Stimulated activated CD8-positive, alpha-beta memory T cell treated with anti-CD3 and anti-CD28 coated beads, Interleukin-4, amount 100 ng/mL, for 4 hours (primary cell): ENCODE results near the gene S100A6.
"Not testable (repeated sequence)": the region's sequence is repeated elsewhere in the genome, so short reads cannot be mapped to it uniquely, and the experiment has no call there.

Experiments used
- DNase-seq, 2 donors: peaks; one replicate each; pipeline ENCODE4 v3.0.0-alpha.2; 2020; ENCODE audit warnings: low read depth in 2 of 2, low spot score in 1 of 2

Gene S100A6

DNA sequence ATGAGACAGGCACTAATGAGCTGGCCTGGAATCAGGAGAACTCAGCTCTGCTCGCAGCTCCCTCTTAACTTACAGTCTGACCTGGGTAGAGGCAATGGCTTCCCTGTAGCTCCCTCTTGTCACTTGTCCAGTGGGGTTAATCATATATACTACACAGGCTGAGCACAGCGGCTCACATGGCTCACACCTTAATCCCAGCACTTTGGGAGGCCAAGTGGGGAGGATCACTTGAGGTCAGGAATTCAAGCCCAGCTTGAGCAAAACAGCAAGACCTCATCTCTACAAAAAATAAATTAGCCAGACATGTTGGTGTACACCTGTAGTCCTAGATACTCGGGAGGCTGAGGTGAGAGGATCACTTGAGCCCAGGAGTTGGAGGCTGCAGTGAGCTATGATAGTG, 4.2 kb downstream of the S100A6 start:
- DNase-seq: no peak

DNA sequence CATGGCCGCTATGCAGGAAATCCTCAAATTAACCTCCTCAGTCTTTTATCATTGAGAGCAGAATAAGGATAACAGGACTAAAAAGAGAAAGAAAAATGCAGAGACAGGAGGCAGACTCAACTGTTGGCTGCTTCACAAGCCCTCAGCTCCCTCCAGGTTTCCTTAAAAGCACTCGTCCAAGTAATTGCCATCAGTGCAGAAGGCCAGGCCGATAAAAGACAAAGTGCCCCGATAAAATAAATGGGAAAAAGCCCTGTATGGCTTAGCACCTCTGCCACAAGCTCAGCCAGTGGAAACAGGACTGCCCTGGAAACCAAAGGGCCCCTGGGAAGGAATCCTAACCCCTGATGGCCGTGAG, 8.1 kb downstream of the S100A6 start:
- no peak for DNase-seq

- DNase-seq: no peak
These were observed 8.6 kb downstream of the S100A6 start for GRCh38 chr1:153527023-153527682.

GRCh38 chr1:153526132-153526543, 9.7 kb downstream of the S100A6 start:
- no peak for DNase-seq

DNA sequence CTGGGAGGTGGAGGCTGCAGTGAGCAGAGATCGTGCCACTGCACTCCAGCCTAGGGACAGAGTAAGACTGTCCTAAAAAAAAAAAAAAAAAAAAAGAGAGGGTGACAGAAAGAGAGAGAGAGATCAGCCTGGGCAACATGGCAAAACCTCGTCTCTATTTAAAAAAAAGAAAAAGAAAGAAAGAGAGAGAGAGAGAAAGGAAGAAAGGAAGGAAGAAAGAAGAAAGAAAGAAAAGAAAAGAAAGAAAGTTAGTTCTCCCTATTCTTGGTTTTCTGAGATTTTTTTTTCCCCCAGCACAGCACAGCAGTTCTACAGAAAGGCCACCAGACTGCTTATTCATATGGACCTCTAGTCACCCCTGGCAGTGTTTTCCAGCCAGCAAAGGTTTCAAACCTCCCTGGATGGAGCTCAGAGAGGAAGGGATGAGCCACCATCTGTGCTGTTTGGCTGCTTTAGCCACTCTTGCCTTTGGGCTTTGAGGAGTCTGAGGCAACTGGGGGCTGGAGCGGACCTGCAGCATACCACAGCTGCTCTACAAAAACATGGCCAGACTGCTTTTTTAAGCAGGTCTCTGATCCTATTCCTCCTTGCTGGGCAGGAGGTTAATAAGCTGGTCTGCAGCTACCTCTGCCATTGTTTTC, 10.6 kb downstream of the S100A6 start:
- DNase-seq: no peak

DNA sequence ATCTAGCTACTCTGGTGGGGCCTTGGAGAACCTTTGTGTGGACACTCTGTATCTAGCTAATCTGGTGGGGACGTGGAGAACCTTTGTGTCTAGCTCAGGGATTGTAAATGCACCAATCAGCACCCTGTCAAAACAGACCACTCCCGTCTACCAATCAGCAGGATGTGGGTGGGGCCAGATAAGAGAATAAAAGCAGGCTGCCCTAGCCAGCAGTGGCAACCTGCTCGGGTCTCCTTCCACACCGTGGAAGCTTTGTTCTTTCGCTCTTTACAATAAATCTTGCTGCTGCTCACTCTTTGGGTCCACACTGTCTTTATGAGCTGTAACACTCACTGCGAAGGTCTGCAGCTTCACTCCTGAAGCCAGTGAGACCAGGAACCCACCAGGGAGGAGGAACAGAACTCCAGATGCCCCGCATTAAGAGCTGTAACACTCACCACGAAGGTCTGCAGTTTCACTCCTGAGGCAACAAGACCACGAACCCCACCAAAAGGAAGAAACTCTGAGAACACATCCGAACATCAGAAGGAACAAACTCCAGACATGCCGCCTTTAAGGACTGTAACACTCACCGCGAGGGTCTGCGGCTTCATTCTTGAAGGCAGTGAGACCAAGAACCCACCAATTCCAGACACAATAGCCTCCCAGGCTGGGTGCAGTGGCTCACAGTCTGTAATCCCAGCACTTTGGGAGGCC, 13.3 kb downstream of the S100A6 start:
- not testable (repeated sequence) for DNase-seq

- DNase-seq: not testable (repeated sequence)
These were observed 14.0 kb downstream of the S100A6 start for GRCh38 chr1:153521808-153522207.

- no peak for DNase-seq
These were observed 14.8 kb downstream of the S100A6 start for GRCh38 chr1:153520818-153521476.

DNA sequence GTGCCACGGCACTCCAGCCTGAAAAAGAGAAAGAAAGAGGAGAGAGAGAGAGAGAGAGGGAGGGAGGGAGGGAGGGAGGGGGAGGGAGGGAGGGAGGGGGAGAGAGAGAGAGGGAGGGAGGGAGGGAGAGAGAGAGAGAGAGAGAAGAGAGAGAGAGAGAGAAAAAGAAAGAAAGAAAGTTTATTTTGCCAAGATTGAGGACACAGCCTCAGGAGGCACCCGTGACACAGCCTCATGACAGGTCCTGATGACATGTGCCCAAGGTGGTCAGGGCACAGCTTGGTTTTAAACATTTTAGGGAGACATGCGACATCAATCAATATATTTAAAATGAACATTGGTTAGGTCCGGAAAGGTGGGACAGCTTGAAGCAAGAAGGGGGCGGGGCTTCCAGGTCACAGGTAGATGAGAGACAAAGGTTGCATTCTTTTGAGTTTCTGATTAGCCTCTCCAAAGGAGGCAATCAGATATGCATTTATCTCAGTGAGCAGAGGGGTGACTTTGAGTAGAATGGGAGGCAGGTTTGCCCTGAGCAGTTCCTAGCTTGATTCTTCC, 15.6 kb downstream of the S100A6 start:
- DNase-seq: not testable (repeated sequence)

DNA sequence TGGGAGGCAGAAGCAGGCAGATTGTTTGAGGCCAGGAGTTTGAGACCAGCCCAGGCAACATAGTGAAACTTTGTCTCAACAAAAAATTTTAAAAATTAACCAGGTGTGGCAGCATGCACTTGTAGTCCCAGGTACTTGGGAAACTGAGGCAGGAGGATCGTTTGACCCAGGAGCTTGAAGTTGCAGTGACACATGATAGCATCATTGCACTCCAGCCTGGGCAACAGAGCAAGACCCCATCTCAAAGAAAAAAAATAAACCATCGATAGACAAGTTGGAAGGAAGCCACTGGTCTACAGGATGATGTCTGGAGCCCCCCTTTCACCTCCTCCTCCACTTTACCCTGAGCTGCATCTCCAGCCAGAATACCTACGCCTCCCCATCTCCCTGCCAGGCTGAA, 16.5 kb downstream of the S100A6 start:
- no peak for DNase-seq

DNA sequence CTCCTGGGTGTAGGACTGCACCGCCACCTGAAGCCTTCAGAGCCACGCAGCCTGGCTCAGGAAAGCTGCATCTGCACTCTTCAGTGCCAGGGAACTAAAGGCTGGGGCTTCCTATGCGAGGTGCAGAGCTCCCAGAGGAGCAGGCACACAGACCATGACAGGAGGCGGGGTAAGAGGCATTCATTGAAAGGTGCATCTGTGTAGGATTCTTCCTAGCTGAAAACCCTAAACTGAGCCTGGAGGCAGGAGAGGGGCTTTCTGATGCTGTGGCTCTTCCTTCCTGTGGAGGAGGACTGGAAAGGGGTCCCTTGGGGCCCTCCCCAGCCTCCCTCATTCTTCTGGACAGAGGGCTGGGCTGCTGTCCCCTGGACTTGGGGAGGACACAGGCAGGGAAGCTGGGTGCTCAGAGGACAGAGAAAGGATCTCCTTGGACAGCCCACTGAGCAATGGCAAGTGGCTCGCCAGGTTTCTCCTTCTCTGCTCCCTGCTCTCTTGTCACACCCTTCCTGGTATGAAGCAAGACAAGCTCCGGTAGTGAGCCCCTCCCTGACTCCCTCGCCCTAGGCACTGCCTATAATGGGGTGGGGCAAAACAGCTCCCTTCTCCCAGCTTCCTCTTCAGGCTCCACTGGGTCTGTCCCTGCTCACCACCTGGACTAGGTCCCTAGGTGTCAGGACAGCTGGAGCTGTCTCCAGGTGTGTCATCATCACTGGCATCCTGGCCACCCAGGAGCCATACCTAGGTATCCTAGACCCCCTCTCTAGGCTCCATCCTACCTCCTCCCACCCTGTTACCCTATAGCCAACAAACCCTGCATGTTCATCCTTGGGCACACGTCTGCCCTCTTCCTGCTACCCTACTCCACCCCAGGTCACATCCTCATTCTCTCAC, 20.0 kb downstream of the S100A6 start:
- DNase-seq: no peak

GRCh38 chr1:153513666-153514065, 22.1 kb downstream of the S100A6 start:
- no peak for DNase-seq

DNA sequence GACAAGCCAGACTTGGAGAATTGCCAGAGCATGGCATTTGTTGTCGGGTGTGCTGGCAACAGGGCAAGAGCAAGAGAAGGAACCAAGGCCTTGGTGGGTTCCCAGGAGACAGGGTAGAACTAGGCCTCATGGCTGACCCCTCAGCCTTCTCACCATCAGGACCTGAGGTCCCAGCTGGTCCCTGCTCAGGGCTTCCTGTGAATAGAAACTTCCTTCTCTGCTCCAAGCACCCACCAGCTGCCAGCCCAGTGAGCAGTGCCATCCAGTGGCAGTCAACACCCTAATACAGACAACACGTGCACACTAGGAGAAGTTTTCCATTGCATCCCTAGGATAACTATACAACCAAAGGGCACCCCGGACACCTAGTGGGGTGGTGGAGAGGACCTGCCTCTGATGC, 22.8 kb downstream of the S100A6 start:
- no peak for DNase-seq

DNA sequence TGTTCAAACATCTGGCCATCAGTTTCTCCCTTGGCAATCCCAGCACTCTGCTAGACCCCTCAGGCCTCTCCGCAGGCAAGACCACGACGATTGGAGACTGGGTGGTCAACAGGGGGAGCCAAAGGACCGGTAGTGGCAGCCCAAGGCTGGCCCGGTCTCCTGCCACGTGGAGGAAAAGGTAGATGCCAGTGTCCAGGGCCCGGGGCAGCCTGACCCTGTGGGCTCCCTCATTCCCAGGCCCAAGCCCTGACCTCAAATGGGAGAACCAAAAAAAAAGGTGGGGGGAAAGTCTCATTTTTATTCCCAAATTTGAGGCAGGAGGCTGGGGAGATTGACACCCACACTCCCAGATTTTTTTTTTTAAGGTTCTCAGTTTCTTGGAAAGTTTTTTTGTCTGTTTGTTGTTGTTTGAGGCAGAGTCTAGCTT, 24.8 kb downstream of the S100A6 start:
- peak; percentile 46 to 59 for DNase-seq

- DNase-seq: peak; percentile 33 to 35
These were observed 25.9 kb downstream of the S100A6 start for GRCh38 chr1:153509729-153510354.

DNA sequence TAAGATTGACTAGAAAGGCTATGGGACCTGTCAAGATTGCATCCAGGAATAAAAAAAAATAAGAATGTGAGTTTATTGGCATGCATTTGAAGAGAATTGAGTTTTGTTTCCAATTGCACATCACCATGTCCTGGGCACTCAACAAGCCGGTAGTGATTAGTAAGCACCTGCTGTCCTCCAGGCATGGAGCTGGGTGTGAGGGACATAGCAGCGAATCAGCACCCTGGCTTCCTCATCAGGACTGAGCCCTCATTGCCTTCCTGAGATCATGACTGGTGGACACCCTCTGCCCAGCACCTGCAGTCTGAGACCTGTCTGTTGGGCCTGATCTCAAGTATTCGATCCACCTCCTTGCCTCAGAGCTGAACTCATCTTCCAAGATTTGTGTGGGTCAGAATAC, 26.8 kb downstream of the S100A6 start:
- DNase-seq: no peak

GRCh38 chr1:153507926-153508583, 27.7 kb downstream of the S100A6 start:
- no peak for DNase-seq

DNA sequence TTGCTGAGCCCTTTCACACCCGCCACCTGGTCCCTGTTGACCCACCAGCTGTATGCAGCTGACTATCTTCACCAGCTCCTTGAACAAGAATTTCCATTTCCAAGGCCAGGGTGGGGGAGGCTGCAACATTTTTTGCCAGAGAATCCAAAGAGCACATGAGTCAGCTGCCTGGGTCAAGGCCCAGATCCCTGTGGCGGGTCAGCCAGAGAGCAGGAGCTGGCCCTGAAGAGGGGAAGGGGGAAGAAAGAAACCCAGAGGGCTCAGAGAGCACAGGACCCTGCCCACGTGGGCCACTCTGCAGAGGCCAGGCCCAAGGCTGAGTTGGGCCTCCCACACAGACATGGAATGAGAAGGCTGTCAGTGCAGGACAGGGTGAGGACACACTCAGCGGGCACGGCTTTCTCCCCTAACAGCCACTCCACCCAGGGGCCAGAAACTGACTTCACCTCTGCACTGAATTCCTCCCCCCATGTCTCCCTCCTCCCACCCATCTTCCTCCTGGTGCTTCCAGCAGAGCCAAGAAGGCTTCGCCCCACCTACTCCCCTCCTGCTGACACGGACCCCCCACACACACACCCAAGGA, 28.9 kb downstream of the S100A6 start:
- no peak for DNase-seq

GRCh38 chr1:153506386-153506785, 29.4 kb downstream of the S100A6 start:
- DNase-seq: no peak
